Common myeloid progenitor, CD34-positive (primary cell): Measurements from ENCODE around the gene MRPS18C.
A peak's percentile ranks its signal among the peaks of the same experiment; 100 is the strongest.
"Not testable (repeated sequence)": the region's sequence is repeated elsewhere in the genome, so short reads cannot be mapped to it uniquely, and the experiment has no call there.

ENCODE experiments used
- CTCF ChIA-PET: fragments of 350-600 bp; sonication (Branson Sonifier 250); formaldehyde crosslinking; loops from one replicate; lab custom pipeline; 2021; ENCODE audit warnings: antibody characterized with exemption; lab: Charles Lee
- POLR2A ChIA-PET: fragments of 350-600 bp; sonication (Branson Sonifier 250); formaldehyde crosslinking; loops from one replicate; lab custom pipeline; 2021; ENCODE audit warnings: antibody characterized with exemption; lab: Charles Lee
- DNase-seq, 3 donors: peaks; one replicate each; pipeline versions ENCODE4 v3.0.0 to v3.0.0-alpha.2; 2013
- H3K27ac ChIP-seq, 2 experiments: 1 replicate in 1 of 2; 2 replicates in 1 of 2; pipeline ENCODE4 v1.7.0; 2013; ENCODE audit warnings: inconsistent platforms in 2 of 2, low read length in 2 of 2, mild to moderate bottlenecking in 2 of 2, low read depth in 1 of 2, moderate library complexity in 1 of 2; ENCODE audit not compliant: severe bottlenecking in 2 of 2, insufficient read depth in 1 of 2, poor library complexity in 1 of 2
- H3K27me3 ChIP-seq, 5 experiments: replicated peaks in 2 of 5; 1 replicate in 3 of 5; 2 replicates in 2 of 5; pipeline versions ENCODE4 v1.6.1 to v1.7.0; 2013; ENCODE audit warnings: low read length in 4 of 5, mild to moderate bottlenecking in 2 of 5, moderate library complexity in 2 of 5, inconsistent platforms in 1 of 5; ENCODE audit not compliant: insufficient read depth in 5 of 5, control insufficient read depth in 4 of 5
- H3K36me3 ChIP-seq, 4 experiments: 1 replicate in 2 of 4; 2 replicates in 2 of 4; pipeline versions ENCODE4 v1.6.1 to v1.7.0; 2013; ENCODE audit warnings: low read length in 3 of 4, control low read depth in 1 of 4, mild to moderate bottlenecking in 1 of 4; ENCODE audit not compliant: control insufficient read depth in 4 of 4, insufficient read depth in 4 of 4
- H3K4me1 ChIP-seq, 4 experiments: 1 replicate in 3 of 4; 2 replicates in 1 of 4; pipeline versions ENCODE4 v1.6.1 to v1.7.1; 2013; ENCODE audit warnings: low read length in 3 of 4, mild to moderate bottlenecking in 3 of 4, control low read depth in 1 of 4, inconsistent platforms in 1 of 4, moderate library complexity in 1 of 4; ENCODE audit not compliant: control insufficient read depth in 4 of 4, insufficient read depth in 4 of 4; ENCODE audit errors: control extremely low read depth in 1 of 4
- H3K4me3 ChIP-seq, 7 experiments: 1 replicate in 4 of 7; 2 replicates in 3 of 7; pipeline versions ENCODE4 v1.5.1 to v1.7.0; 2013; ENCODE audit warnings: mild to moderate bottlenecking in 7 of 7, low read length in 6 of 7, moderate library complexity in 6 of 7, inconsistent platforms in 2 of 7, low read depth in 2 of 7, control low read depth in 1 of 7; ENCODE audit not compliant: insufficient read depth in 4 of 7, control insufficient read depth in 1 of 7; ENCODE audit errors: extremely low read depth in 1 of 7
- H3K9me3 ChIP-seq, 5 experiments: 1 replicate in 4 of 5; 2 replicates in 1 of 5; pipeline versions ENCODE4 v1.6.1 to v1.7.1; 2013; ENCODE audit warnings: low read length in 4 of 5, mild to moderate bottlenecking in 2 of 5, inconsistent platforms in 1 of 5, low read depth in 1 of 5, moderate library complexity in 1 of 5; ENCODE audit not compliant: control insufficient read depth in 4 of 5, insufficient read depth in 2 of 5; ENCODE audit errors: control extremely low read depth in 1 of 5
- WGBS: methylation state at CpG from one replicate; pipeline ENCODE4 v1.1.5; 2013; ENCODE audit not compliant: insufficient coverage; 5-methylcytosine and 5-hydroxymethylcytosine counted together

Gene MRPS18C

DNA sequence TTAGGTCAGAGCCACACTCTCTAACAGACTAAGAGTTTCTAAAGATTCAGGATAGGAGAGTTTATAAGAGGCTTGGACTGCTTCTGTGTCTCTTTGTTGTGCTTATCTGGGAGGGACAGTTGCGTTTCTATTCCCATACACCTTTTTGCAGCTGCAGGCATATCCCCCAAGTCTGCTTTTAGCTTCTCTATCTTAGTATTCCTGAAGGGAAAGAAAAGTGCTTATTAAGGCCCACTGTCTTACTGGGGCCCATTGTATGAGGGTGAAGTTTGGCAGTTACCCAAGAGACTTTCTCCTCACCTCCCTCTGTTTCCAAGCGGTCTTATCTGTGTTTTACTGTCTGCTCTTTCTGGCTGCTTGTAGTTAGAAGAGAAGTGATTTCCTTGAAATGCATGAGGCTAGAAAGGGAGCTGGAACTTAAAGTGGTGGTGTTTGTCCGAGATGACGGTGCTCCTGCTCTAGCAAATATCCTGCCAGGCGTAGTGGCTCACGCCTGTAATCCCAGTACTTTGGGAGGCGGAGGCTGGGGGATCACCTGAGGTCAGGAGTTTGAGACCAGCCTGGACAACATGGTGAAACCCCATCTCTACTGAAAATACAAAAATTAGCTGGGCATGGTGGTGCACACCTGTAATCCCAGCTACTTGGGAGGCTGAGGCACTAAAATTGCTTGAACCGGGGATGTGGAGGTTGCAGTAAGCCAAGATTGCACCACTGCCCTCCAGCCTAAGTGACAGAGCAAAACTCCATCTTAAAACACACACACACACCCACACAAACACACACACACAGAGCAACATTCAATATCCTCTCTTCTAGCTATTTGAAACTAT is 40.4 kb downstream of the MRPS18C start:
- H3K36me3 ChIP-seq, H3K27me3 ChIP-seq, POLR2A ChIA-PET, H3K4me1 ChIP-seq, H3K9me3 ChIP-seq, H3K4me3 ChIP-seq: not testable (repeated sequence)
- peak overlapping the region in 1 of 2 experiments; percentile 68 for H3K27ac ChIP-seq
- peak in 1 of 3 donors; percentile 23 for DNase-seq
- CTCF ChIA-PET = interaction anchor here (1.1 to 5.6 kb wide), 2 partner anchors 13 to 146 kb away, joined by 3 to 31 read pairs; no protein-coding TSS in a partner anchor
- WGBS = 76% methylated on average over 5 of the region's 8 CpGs

DNA sequence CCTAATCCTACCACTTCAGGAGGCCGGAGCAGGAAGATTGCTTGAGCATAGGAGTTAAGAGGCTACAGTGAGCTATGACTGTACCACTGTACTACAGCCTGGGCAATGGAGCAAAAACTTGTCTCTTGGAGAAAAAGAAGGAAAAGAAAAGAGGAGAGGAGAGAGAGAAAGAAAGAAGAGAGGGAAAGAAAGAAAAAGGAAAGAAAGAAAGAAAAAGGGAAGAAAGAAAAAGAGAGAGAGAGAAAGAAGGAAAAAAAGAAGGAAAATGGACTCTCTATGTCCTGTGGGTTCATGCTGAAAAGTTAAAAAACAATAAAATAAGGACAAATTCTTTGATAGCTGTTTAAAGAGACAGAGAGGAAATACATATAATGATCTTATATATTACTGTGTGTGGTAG is 42.3 kb downstream of the MRPS18C start:
- ChIA-PET POLR2A (no interaction called here), CTCF (interaction anchor here (0.9 to 5.6 kb wide), 6 partner anchors 8 to 146 kb away, joined by 3 to 31 read pairs (median 4); partner anchors contain the start of gene ABRAXAS1)
- DNase-seq = no peak
- WGBS = 80% methylated on average over 1 of the region's 1 CpG
- Histone ChIP-seq H3K4me3 (no peak overlapping the region), H3K27me3 (no peaks in the 10 kb centered on the region), H3K36me3 (no peaks in the 10 kb centered on the region), H3K4me1 (no peaks in the 10 kb centered on the region), H3K27ac (no peak overlapping the region), H3K9me3 (no peaks in the 10 kb centered on the region)

DNA sequence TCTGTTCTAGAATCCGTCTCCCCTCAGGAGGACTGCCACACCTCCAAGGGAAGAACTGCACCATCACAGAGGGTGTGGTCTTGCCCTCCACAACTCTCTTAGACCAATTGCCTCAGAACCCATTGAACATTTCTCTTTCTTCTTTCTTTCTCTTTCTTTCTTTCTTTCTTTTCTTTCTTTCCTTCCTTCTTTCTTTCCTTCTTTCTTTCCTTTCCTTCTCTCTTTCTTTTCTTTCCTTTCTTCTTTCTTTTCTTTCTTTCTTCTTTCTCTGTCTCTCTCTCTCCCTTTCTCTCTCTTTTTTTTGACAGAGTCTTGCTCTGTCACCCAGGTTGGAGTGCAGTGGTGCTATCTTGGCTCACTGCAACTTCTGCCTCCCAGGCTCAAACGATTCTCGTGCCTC is 45.8 kb downstream of the MRPS18C start:
- POLR2A ChIA-PET, H3K27ac ChIP-seq, H3K9me3 ChIP-seq, H3K4me1 ChIP-seq, H3K36me3 ChIP-seq, H3K4me3 ChIP-seq, DNase-seq, H3K27me3 ChIP-seq: not testable (repeated sequence)
- WGBS = 92% methylated on average over 1 of the region's 3 CpGs
- CTCF ChIA-PET = interaction anchor here (1.0 kb wide), 1 partner anchor 132 kb away, joined by 3 read pairs; no protein-coding TSS in a partner anchor

DNA sequence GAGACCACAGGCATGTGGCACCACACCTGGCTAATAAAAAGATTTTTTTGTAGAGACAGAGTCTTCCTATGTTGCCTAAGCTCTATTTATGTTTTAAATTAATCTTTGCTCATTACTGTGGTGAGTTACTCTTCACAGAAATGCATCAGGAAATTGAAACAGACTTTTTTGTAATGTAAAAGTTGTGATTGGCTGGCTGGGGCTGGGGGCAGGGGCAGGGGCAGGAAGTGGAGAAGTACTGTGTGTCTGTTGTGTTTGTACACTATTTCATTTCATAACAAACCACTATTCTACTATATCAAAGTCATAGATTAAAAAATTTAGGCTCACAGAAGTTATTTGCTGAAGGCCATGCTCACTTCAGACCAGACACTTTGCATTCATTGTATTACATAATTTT is 48.1 kb downstream of the MRPS18C start:
- Histone ChIP-seq H3K4me3 (no peak overlapping the region), H3K27ac (no peak overlapping the region), H3K36me3 (no peaks in the 10 kb centered on the region), H3K27me3 (no peaks in the 10 kb centered on the region), H3K9me3 (no peaks in the 10 kb centered on the region), H3K4me1 (peaks cover 0 to 8% (median 2%) of the 10 kb centered on the region in 4 experiments)
- POLR2A ChIA-PET = no interaction called here
- CTCF ChIA-PET = interaction anchor here (1.2 to 9.2 kb wide), 2 partner anchors 50 to 140 kb away, joined by 3 to 103 read pairs; no protein-coding TSS in a partner anchor
- DNase-seq = peak in 1 of 3 donors; percentile 11

DNA sequence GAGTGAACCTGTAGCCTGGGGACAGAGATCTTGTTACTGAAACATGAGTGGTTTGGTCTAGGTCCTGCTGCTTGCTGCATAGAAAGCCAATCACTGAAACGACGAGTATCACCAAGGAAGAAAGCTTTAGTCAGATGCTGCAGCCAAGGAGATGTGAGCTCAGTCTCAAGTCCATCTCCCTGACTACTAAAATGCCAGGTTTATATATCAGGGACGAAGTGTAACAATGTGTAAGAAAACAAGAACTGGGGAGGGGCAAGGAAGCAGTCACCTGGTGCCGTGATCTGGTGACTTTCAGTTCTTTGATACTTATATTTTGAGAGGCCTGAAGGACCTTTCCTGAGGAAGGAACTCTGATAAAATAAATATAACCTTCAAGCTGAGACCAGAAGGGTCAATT is 48.6 kb downstream of the MRPS18C start:
- ChIA-PET CTCF (interaction anchor here (1.1 to 9.2 kb wide), 3 partner anchors 38 to 139 kb away, joined by 3 to 103 read pairs (median 3); no protein-coding TSS in a partner anchor), POLR2A (interaction anchor here (0.6 kb wide), 1 partner anchor 140 kb away, joined by 4 read pairs; no protein-coding TSS in a partner anchor)
- no peaks in the 10 kb centered on the region for H3K27me3 ChIP-seq
- no peak overlapping the region for H3K4me3 ChIP-seq
- H3K4me1 ChIP-seq = peaks cover 0 to 8% (median 2%) of the 10 kb centered on the region in 4 experiments
- H3K27ac ChIP-seq = no peak overlapping the region
- H3K36me3 ChIP-seq = no peaks in the 10 kb centered on the region
- 67% methylated on average over 4 of the region's 4 CpGs for WGBS
- no peaks in the 10 kb centered on the region for H3K9me3 ChIP-seq
- DNase-seq = no peak

DNA sequence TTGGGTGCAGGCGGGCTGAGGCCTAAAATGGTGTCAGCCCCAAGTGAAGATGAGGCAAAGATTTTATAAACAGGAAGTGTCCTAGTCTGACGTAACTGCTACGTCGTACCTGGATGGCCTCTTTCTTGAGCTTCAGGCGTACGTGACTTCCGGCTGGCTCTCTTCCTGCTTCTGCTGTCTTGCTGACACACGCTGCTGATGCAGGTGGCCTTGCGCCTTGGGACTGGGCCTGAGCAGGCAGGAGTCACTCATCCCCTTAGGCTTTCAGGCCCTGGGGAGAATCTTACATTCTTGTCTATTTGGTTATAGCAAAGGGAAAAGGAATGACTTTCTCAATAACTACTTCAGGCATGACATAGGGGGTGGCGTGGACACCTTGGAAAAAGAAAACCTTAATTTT is 49.1 kb downstream of the MRPS18C start:
- CTCF ChIA-PET = interaction anchor here (1.1 to 9.2 kb wide), 4 partner anchors 13 to 139 kb away, joined by 3 to 103 read pairs (median 3); no protein-coding TSS in a partner anchor
- POLR2A ChIA-PET = interaction anchor here (0.6 kb wide), 1 partner anchor 140 kb away, joined by 4 read pairs; no protein-coding TSS in a partner anchor
- Histone ChIP-seq H3K27me3 (no peaks in the 10 kb centered on the region), H3K36me3 (no peaks in the 10 kb centered on the region), H3K27ac (no peak overlapping the region), H3K9me3 (no peaks in the 10 kb centered on the region), H3K4me1 (peaks cover 0 to 8% (median 2%) of the 10 kb centered on the region in 4 experiments), H3K4me3 (no peak overlapping the region)
- WGBS = 97% methylated on average over 6 of the region's 10 CpGs
- DNase-seq = peak in 1 of 3 donors; percentile 11

DNA sequence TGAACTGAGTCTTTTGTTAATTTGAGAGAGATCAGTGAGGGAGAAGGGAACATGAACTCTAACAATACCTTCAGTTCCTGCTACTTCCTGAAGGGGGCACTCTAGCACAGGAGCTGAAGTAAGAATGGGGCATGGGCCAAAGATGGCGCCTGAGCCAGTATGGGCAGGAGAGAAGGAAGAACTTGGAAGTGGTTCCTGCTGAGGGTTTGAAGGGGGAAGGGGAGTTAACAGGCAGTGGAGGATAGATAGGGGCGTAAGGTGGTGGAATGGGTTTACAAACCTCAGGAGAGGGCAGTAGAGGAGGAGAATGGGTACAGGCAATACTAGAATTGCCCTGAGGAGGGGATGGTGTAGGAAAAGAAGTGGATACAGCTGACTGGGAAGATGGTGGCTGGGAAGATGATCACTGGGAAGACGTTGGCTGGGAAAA is 53.3 kb downstream of the MRPS18C start:
- H3K36me3 ChIP-seq, H3K4me3 ChIP-seq, H3K27ac ChIP-seq, H3K4me1 ChIP-seq, H3K27me3 ChIP-seq, H3K9me3 ChIP-seq, POLR2A ChIA-PET: not testable (repeated sequence)
- DNase-seq = peak; percentile 65 to 79 (median 68)
- CTCF ChIA-PET = interaction anchor here (0.7 to 9.2 kb wide), 12 partner anchors 11 to 147 kb away, joined by 3 to 103 read pairs (median 5); no protein-coding TSS in a partner anchor
- 54% methylated on average over 3 of the region's 3 CpGs for WGBS
